ENCODE measurements around the gene NOVA1.

DNA sequence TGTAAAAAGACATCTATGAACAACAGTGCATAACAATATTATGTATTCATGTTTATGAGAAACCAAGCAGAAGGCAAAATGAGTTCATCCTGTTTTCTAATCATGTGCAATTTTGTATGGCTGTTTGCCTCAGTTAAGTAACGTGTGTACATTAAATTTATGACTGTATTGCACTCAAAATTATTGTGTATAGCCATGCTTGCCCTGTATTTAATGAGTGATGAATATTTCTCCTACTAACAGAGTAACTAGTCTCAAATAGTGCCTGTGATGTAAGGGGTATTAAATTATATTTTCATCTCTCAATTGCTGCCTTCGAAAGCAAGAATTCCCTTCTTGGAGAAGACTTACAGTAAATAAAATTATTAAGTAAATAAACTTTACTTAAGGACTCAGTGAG lies 154.2 kb downstream of the NOVA1 start:
- no peak for TF ChIP-seq POLR2A (IDR thresholded peaks at IDR 0.05)
- TF ChIP-seq, protein P1, sequence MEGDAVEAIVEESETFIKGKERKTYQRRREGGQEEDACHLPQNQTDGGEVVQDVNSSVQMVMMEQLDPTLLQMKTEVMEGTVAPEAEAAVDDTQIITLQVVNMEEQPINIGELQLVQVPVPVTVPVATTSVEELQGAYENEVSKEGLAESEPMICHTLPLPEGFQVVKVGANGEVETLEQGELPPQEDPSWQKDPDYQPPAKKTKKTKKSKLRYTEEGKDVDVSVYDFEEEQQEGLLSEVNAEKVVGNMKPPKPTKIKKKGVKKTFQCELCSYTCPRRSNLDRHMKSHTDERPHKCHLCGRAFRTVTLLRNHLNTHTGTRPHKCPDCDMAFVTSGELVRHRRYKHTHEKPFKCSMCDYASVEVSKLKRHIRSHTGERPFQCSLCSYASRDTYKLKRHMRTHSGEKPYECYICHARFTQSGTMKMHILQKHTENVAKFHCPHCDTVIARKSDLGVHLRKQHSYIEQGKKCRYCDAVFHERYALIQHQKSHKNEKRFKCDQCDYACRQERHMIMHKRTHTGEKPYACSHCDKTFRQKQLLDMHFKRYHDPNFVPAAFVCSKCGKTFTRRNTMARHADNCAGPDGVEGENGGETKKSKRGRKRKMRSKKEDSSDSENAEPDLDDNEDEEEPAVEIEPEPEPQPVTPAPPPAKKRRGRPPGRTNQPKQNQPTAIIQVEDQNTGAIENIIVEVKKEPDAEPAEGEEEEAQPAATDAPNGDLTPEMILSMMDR (IDR thresholded peaks at IDR 0.05): no peak
